Measurements from ENCODE around the gene MYH14.

Gene MYH14

GRCh38 chr19:50292216-50292827, 88.9 kb downstream of the MYH14 start:
- no peak for DNase-seq (ENCODE audit: low spot score)

GRCh38 chr19:50293263-50294004, 90.0 kb downstream of the MYH14 start:
- no peak for DNase-seq (ENCODE audit: low spot score)

- no peak for DNase-seq (ENCODE audit: low spot score)
These were observed 96.6 kb downstream of the MYH14 start for GRCh38 chr19:50300051-50300450.

GRCh38 chr19:50300814-50301606, 97.6 kb downstream of the MYH14 start:
- peak; percentile 54 for DNase-seq (ENCODE audit: low spot score)

GRCh38 chr19:50301607-50301971, 98.2 kb downstream of the MYH14 start:
- DNase-seq (ENCODE audit: low spot score), result no peak

- DNase-seq (ENCODE audit: low spot score), result no peak
These were observed 100.1 kb downstream of the MYH14 start for GRCh38 chr19:50303558-50303957.

- no peak for DNase-seq (ENCODE audit: low spot score)
These were observed 105.6 kb downstream of the MYH14 start for GRCh38 chr19:50308991-50309390.

- no peak for DNase-seq (ENCODE audit: low spot score)
These were observed 106.1 kb downstream of the MYH14 start for GRCh38 chr19:50309396-50310125.

GRCh38 chr19:50310759-50311465, 107.5 kb downstream of the MYH14 start:
- DNase-seq (ENCODE audit: low spot score), result no peak

- no peak for DNase-seq (ENCODE audit: low spot score)
These were observed 108.6 kb downstream of the MYH14 start for GRCh38 chr19:50311723-50312635.

GRCh38 chr19:50312967-50313811, 109.8 kb downstream of the MYH14 start:
- no peak for DNase-seq (ENCODE audit: low spot score)

GRCh38 chr19:50313812-50314536, 110.6 kb downstream of the MYH14 start:
- DNase-seq (ENCODE audit: low spot score), result no peak

GRCh38 chr19:50314724-50315708, 111.6 kb downstream of the MYH14 start:
- no peak for DNase-seq (ENCODE audit: low spot score)

GRCh38 chr19:50315773-50316448, 112.5 kb downstream of the MYH14 start:
- no peak for DNase-seq (ENCODE audit: low spot score)

- DNase-seq (ENCODE audit: low spot score), result no peak
These were observed 113.7 kb downstream of the MYH14 start for GRCh38 chr19:50317115-50317514.

GRCh38 chr19:50318438-50318837, 115.0 kb downstream of the MYH14 start:
- no peak for DNase-seq (ENCODE audit: low spot score)

- no peak for DNase-seq (ENCODE audit: low spot score)
These were observed 115.7 kb downstream of the MYH14 start for GRCh38 chr19:50319156-50319555.

All from AG08395 (cell line).